ENCODE data around the gene ADD3.

Gene ADD3

GRCh38 chr10:110006358-110007160, 1.2 kb upstream of the ADD3 start:
- DNase-seq, result peak; percentile 77

- no peak for DNase-seq
These were observed 553 bp upstream of the ADD3 start for GRCh38 chr10:110007161-110007700.

- no peak for DNase-seq
These were observed 945 bp downstream of the ADD3 start for GRCh38 chr10:110008518-110009339.

GRCh38 chr10:110009736-110010475, 2.1 kb downstream of the ADD3 start:
- DNase-seq, result no peak

GRCh38 chr10:110010486-110011378, 2.9 kb downstream of the ADD3 start:
- DNase-seq, result no peak

GRCh38 chr10:110011681-110012080, 3.9 kb downstream of the ADD3 start:
- DNase-seq, result no peak

- no peak for DNase-seq
These were observed 6.0 kb downstream of the ADD3 start for GRCh38 chr10:110013630-110014293.

GRCh38 chr10:110016039-110016438, 8.3 kb downstream of the ADD3 start:
- DNase-seq, result no peak

- DNase-seq, result no peak
These were observed 9.3 kb downstream of the ADD3 start for GRCh38 chr10:110017052-110017451.

GRCh38 chr10:110017907-110018306, 10.1 kb downstream of the ADD3 start:
- DNase-seq, result no peak

- no peak for DNase-seq
These were observed 12.5 kb downstream of the ADD3 start for GRCh38 chr10:110020265-110020664.

GRCh38 chr10:110022716-110023504, 15.1 kb downstream of the ADD3 start:
- no peak for DNase-seq

- DNase-seq, result no peak
These were observed 16.1 kb downstream of the ADD3 start for GRCh38 chr10:110023785-110024465.

- peak; percentile 36 for DNase-seq
These were observed 21.7 kb downstream of the ADD3 start for GRCh38 chr10:110029450-110029849.

- no peak for DNase-seq
These were observed 25.3 kb downstream of the ADD3 start for GRCh38 chr10:110032801-110033700.

GRCh38 chr10:110033701-110034235, 26.0 kb downstream of the ADD3 start:
- DNase-seq, result no peak

- DNase-seq, result peak; percentile 21
These were observed 26.8 kb downstream of the ADD3 start for GRCh38 chr10:110034596-110034995.
